ENCODE data around the gene SPAG9. TPM values are rescaled to one million over a fixed set of nuclear protein-coding genes. Genes with fewer than 3 reads are reported as not detected.

The SPAG9 gene
- total RNA-seq, 1 donor from 2014 or later: 116 TPM

- Histone ChIP-seq H3K36me3 (peaks cover 4% of the 10 kb centered on the region), H3K9me3 (no peaks in the 10 kb centered on the region), H3K27ac (no peak overlapping the region), H3K27me3 (no peaks in the 10 kb centered on the region), H3K4me3 (no peak overlapping the region), H3K4me1 (peaks cover 26% of the 10 kb centered on the region)
- intact Hi-C loops (cut with DNase I): no loop called here
- no peak for TF ChIP-seq CTCF (IDR thresholded peaks at IDR 0.05)
- ATAC-seq: no peak
- DNase-seq: no peak
These were observed 68.4 kb downstream of the SPAG9 start for GRCh38 chr17:51052235-51052634.

- Histone ChIP-seq H3K4me3 (no peak overlapping the region), H3K4me1 (peaks cover 14% of the 10 kb centered on the region), H3K9me3 (no peaks in the 10 kb centered on the region), H3K27me3 (no peaks in the 10 kb centered on the region), H3K27ac (no peak overlapping the region), H3K36me3 (peaks cover 4% of the 10 kb centered on the region)
- TF ChIP-seq CTCF (IDR thresholded peaks at IDR 0.05): no peak
- intact Hi-C loops (cut with DNase I): no loop called here
- ATAC-seq (no peak), DNase-seq (no peak)
These were observed 70.2 kb downstream of the SPAG9 start for GRCh38 chr17:51050291-51051033.

GRCh38 chr17:51046514-51047384 lies 73.9 kb downstream of the SPAG9 start:
- no peak for TF ChIP-seq CTCF (IDR thresholded peaks at IDR 0.05)
- intact Hi-C loops (cut with DNase I): no loop called here
- Histone ChIP-seq H3K27me3 (no peaks in the 10 kb centered on the region), H3K27ac (no peak overlapping the region), H3K4me1 (peaks cover 11% of the 10 kb centered on the region), H3K9me3 (no peaks in the 10 kb centered on the region), H3K4me3 (peak overlapping the region; percentile 11), H3K36me3 (no peaks in the 10 kb centered on the region)
- DNase-seq (no peak), ATAC-seq (peak; percentile 51)

GRCh38 chr17:51046046-51046445 lies 74.6 kb downstream of the SPAG9 start:
- H3K27me3 ChIP-seq: no peaks in the 10 kb centered on the region
- H3K4me3 ChIP-seq: peak overlapping the region; percentile 11
- DNase-seq: no peak
- no peak for ATAC-seq
- H3K36me3 ChIP-seq: peaks cover under 1% of the 10 kb centered on the region
- intact Hi-C loops (cut with DNase I): no loop called here
- no peak overlapping the region for H3K27ac ChIP-seq
- H3K4me1 ChIP-seq: peaks cover 11% of the 10 kb centered on the region
- TF ChIP-seq CTCF (IDR thresholded peaks at IDR 0.05): no peak
- H3K9me3 ChIP-seq: no peaks in the 10 kb centered on the region

GRCh38 chr17:51045621-51046020 lies 75.0 kb downstream of the SPAG9 start:
- no peak for DNase-seq
- intact Hi-C loops (cut with DNase I): no loop called here
- Histone ChIP-seq H3K27ac (no peak overlapping the region), H3K4me3 (no peak overlapping the region), H3K9me3 (no peaks in the 10 kb centered on the region), H3K4me1 (peaks cover 10% of the 10 kb centered on the region), H3K36me3 (peaks cover 5% of the 10 kb centered on the region), H3K27me3 (no peaks in the 10 kb centered on the region)
- no peak for ATAC-seq
- TF ChIP-seq CTCF (IDR thresholded peaks at IDR 0.05): no peak

All from upper lobe of right lung (tissue), 1 donor.